Ascending aorta (tissue), 2 donors: ENCODE data around the gene NFIA. TPM values are rescaled to one million over a fixed set of nuclear protein-coding genes. Genes with fewer than 3 reads are reported as not detected.
"Not testable (repeated sequence)": the region's sequence is repeated elsewhere in the genome, so short reads cannot be mapped to it uniquely, and the experiment has no call there.

Experiments used
- DNase-seq, 2 donors: peaks; one replicate each; pipeline ENCODE4 v3.0.0-alpha.2; 2019; ENCODE audit warnings: low spot score in 2 of 2
- H3K27ac ChIP-seq, 2 donors: fragments of 200-600 bp; sonication (generic); one replicate each; pipeline ENCODE4 v1.5.1; 2016 to 2017; ENCODE audit warnings: mild to moderate bottlenecking in 1 of 2
- H3K27me3 ChIP-seq: fragments of 200-600 bp; sonication (generic); one replicate; pipeline ENCODE4 v1.5.1; 2017
- H3K36me3 ChIP-seq, 2 donors: fragments of 200-600 bp; sonication (generic); one replicate each; pipeline ENCODE4 v1.5.1; 2016
- H3K4me1 ChIP-seq, 2 donors: fragments of 200-600 bp; sonication (generic); one replicate each; pipeline ENCODE4 v1.5.1; 2016 to 2017; ENCODE audit warnings: mild to moderate bottlenecking in 1 of 2
- H3K4me3 ChIP-seq, 2 donors: fragments of 200-600 bp; sonication (generic); one replicate each; pipeline ENCODE4 v1.5.1; 2016 to 2017; ENCODE audit warnings: mild to moderate bottlenecking in 1 of 2
- H3K9me3 ChIP-seq, 2 donors: fragments of 200-600 bp; sonication (generic); one replicate each; pipeline ENCODE4 v1.5.1; 2016
- intact Hi-C: fragments of 100-400 bp; cut with DNase I; formaldehyde crosslinking; loops from one replicate; pipeline ENCODE4 v1.15.1; 2023
- total RNA-seq: library from RNA; depleted of rRNA; stranded (reverse); fragments of >200 nt; gene quantifications from one replicate; pipeline ENCODE4 v1.1.0, GENCODE V29; 2016
- TF ChIP-seq, protein P1 (sequence below), 3 experiments: fragments of 200-600 bp in 2 of 3; fragments of 450-650 bp in 1 of 3; sonication (generic) in 2 of 3; IDR thresholded peaks; one replicate each; pipeline ENCODE4 v1.5.1; 2016 to 2019; ENCODE audit warnings: antibody characterized with exemption in 3 of 3, mild to moderate bottlenecking in 1 of 3, moderate library complexity in 1 of 3

NFIA gene
- total RNA-seq, 1 donor from 2014 or later, result 52.0 TPM

DNA sequence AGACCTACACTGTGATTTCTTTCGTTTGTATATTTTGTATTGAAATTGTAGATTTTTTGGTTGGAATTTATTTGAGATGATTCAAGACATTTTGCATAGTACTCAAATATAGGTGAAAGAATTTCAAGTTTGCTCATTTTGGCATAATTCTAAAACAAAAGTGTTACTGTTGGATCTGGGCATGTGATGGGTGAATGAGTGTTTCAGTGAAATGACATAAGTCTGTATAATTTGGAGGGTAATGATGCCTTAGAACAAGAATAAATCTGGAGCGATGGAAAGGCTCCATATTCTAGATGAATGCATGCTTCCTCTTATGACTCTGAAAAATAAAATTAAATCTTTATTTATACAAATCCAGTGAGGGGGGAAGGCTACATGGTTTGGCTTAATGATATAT lies 41.0 kb downstream of the NFIA start:
- DNase-seq, result no peak
- H3K27me3 ChIP-seq, result no peaks in the 10 kb centered on the region
- no peak overlapping the region for H3K27ac ChIP-seq
- TF ChIP-seq, protein P1, sequence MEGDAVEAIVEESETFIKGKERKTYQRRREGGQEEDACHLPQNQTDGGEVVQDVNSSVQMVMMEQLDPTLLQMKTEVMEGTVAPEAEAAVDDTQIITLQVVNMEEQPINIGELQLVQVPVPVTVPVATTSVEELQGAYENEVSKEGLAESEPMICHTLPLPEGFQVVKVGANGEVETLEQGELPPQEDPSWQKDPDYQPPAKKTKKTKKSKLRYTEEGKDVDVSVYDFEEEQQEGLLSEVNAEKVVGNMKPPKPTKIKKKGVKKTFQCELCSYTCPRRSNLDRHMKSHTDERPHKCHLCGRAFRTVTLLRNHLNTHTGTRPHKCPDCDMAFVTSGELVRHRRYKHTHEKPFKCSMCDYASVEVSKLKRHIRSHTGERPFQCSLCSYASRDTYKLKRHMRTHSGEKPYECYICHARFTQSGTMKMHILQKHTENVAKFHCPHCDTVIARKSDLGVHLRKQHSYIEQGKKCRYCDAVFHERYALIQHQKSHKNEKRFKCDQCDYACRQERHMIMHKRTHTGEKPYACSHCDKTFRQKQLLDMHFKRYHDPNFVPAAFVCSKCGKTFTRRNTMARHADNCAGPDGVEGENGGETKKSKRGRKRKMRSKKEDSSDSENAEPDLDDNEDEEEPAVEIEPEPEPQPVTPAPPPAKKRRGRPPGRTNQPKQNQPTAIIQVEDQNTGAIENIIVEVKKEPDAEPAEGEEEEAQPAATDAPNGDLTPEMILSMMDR (IDR thresholded peaks at IDR 0.05), result no peak
- H3K4me1 ChIP-seq, result peaks cover 11 to 30% of the 10 kb centered on the region in 2 donors
- no peaks in the 10 kb centered on the region for H3K9me3 ChIP-seq
- H3K36me3 ChIP-seq, result no peaks in the 10 kb centered on the region
- no peak overlapping the region for H3K4me3 ChIP-seq
- intact Hi-C loops, result no loop called here

DNA sequence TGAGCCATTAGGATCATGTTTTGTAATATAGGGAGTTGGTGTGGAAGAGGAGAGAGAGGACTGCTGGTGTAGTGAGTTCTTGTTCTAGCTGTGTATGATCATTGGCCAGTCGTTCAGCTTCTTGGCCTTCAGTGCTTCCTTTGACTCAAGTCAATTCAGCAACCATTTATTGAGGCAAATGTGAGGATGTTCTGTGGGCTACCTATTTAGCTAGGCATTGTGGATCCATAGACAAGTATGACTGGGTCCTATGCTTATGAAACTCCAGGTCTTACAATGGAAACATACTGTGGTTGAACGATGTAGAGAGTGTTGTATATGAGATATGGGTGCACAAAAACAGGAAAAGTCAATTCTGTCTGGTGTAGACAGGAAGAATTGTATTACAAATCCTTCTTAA lies 41.7 kb downstream of the NFIA start:
- Histone ChIP-seq H3K27ac (no peak overlapping the region), H3K4me1 (peaks cover 11 to 30% of the 10 kb centered on the region in 2 donors), H3K4me3 (no peak overlapping the region), H3K9me3 (no peaks in the 10 kb centered on the region), H3K36me3 (no peaks in the 10 kb centered on the region), H3K27me3 (no peaks in the 10 kb centered on the region)
- TF ChIP-seq, protein P1 (IDR thresholded peaks at IDR 0.05), result no peak
- DNase-seq, result no peak
- intact Hi-C loops, result no loop called here

DNA sequence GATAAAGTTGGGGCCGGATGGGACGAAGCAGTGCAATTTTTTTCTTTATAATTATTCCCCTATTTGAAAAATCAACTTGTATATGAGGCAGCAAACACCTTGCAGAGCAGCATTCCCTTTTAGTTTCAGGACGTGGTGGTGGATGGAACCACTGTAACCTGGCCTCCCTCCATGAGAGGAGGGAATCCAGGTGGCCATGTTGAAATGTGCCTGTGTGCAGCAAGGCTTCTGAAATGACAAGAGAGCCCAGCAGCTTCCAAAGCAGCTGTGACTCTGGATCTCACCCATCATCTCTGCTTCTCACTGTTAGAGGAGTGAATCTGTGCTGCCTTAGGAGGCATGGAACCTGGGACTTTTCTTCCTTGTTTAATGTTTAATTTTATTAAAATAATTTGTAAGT lies 42.3 kb downstream of the NFIA start:
- TF ChIP-seq, protein P1 (IDR thresholded peaks at IDR 0.05), result no peak
- Histone ChIP-seq H3K4me1 (peaks cover 11 to 30% of the 10 kb centered on the region in 2 donors), H3K4me3 (peak overlapping the region in 1 of 2 donors; percentile 20), H3K36me3 (no peaks in the 10 kb centered on the region), H3K9me3 (no peaks in the 10 kb centered on the region), H3K27me3 (no peaks in the 10 kb centered on the region), H3K27ac (no peak overlapping the region)
- intact Hi-C loops, result no loop called here
- no peak for DNase-seq

DNA sequence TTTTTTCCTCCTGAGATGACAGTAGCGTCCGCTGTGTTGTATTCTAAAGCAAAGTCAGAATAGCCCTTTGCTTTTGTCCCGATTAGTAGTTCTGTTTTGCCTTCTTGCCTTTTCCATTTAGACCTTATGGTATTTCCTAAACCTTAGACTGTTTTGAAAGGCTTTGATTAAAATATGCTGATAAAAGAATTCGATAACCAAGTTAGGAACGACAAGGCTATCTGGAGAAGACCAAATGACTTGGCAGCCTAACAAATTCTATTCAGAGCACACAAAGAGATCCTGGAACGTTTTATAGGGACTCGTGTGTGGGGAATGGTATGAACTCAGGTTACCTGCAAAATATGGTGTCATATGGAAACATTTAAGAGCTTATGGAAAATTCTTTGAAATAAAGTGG lies 42.9 kb downstream of the NFIA start:
- TF ChIP-seq, protein P1 (IDR thresholded peaks at IDR 0.05), result no peak
- Histone ChIP-seq H3K4me1 (peaks cover 11 to 29% of the 10 kb centered on the region in 2 donors), H3K4me3 (peak overlapping the region; percentile 14 to 20), H3K27me3 (no peaks in the 10 kb centered on the region), H3K9me3 (no peaks in the 10 kb centered on the region), H3K36me3 (no peaks in the 10 kb centered on the region), H3K27ac (peak overlapping the region in 1 of 2 donors; percentile 5)
- intact Hi-C loops, result no loop called here
- DNase-seq, result no peak

DNA sequence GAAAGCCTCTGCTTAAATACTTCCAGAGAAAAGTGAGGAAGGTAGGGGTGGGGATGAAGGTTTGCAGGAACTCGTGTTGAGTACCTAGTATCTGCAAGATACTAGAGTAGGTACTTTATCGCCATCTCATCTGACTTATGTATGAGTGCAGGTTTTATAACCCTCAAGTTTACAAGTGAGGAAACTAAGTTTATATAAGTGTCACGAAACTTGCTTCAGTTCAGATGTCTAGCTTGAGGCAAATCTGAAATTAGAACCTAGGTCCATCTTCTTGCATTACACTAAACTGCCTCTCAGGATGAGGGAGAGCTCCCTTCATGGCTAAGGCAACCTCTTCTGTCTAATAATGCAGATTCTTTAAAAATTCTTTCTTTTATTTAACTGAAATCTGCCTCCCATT lies 43.5 kb downstream of the NFIA start:
- Histone ChIP-seq H3K4me1 (peaks cover 11 to 26% of the 10 kb centered on the region in 2 donors), H3K27ac (peak overlapping the region in 1 of 2 donors; percentile 5), H3K9me3 (no peaks in the 10 kb centered on the region), H3K4me3 (no peak overlapping the region), H3K27me3 (no peaks in the 10 kb centered on the region), H3K36me3 (no peaks in the 10 kb centered on the region)
- TF ChIP-seq, protein P1 (IDR thresholded peaks at IDR 0.05), result no peak
- no peak for DNase-seq
- intact Hi-C loops, result no loop called here

DNA sequence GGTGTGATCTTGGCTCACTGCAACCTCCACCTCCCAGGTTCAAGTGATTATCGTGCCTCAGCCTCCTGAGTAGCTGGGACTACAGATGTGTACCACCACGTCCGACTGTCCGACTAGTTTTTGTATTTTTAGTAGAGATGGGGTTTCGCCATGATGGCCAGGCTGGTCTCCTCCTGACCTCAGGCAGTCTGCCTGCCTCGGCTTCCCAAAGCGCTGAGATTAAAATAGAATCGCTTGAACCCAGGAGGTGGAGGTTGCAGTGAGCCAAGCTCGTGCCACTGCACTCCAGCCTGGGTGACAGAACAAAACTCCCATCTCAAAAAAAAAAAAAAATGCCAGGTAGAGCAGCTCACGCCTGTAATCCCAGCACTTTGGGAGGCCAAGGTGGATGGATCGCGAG lies 44.5 kb downstream of the NFIA start:
- not testable (repeated sequence) for H3K27me3 ChIP-seq, H3K9me3 ChIP-seq
- peaks cover 3 to 26% of the 10 kb centered on the region in 2 donors for H3K4me1 ChIP-seq

More for the DNA sequence above, 44.5 kb downstream of the NFIA start:
- H3K27ac ChIP-seq, H3K36me3 ChIP-seq, H3K4me3 ChIP-seq, DNase-seq, intact Hi-C loops: not testable (repeated sequence)
